PC-9 (cell line): ENCODE measurements around the gene KRT4. TPM values are rescaled to one million over a fixed set of nuclear protein-coding genes. Genes with fewer than 3 reads are reported as not detected.

ENCODE experiments used
- BruUV-seq: library from RNA; stranded (reverse); fragments of 400-500 nt; replicated peaks from 2 replicates; lab custom pipeline; 2021; lab: Mats Ljungman, UMichigan
- CTCF ChIA-PET: fragments of 300-600 bp; sonication (Branson Sonifier 250); formaldehyde crosslinking; loops from one replicate; lab custom pipeline; 2022; ENCODE audit warnings: antibody characterized with exemption; lab: Charles Lee
- POLR2A ChIA-PET: fragments of 300-600 bp; sonication (Branson Sonifier 250); formaldehyde crosslinking; loops from one replicate; lab custom pipeline; 2022; ENCODE audit warnings: antibody characterized with exemption; ENCODE audit not compliant: unreplicated experiment; lab: Charles Lee
- DNase-seq, 2 experiments: peaks; one replicate each; pipeline versions ENCODE4 v3.0.0 to v3.0.0-alpha.2; 2015 to 2022; ENCODE audit warnings: mixed read lengths in 1 of 2
- H2AFZ ChIP-seq: fragments of 200-600 bp; sonication (generic); 2 replicates; pipeline ENCODE4 v1.8.1; 2017; ENCODE audit warnings: antibody characterized with exemption
- H3F3A ChIP-seq: fragments of 200-600 bp; sonication (generic); 2 replicates; pipeline ENCODE4 v1.8.1; 2017; ENCODE audit warnings: antibody characterized with exemption, mild to moderate bottlenecking, low read depth; ENCODE audit not compliant: insufficient read depth
- H3K27ac ChIP-seq: fragments of 200-600 bp; sonication (generic); 2 replicates; pipeline ENCODE4 v1.6.1; 2016; ENCODE audit warnings: mixed run types
- H3K27me3 ChIP-seq: fragments of 200-600 bp; sonication (generic); 2 replicates; pipeline ENCODE4 v1.6.1; 2016; ENCODE audit warnings: low read depth, mixed run types; ENCODE audit not compliant: insufficient read depth
- H3K36me3 ChIP-seq: fragments of 200-600 bp; sonication (generic); 2 replicates; pipeline ENCODE4 v1.6.1; 2016; ENCODE audit warnings: low read depth, mixed run types
- H3K4me1 ChIP-seq: fragments of 200-600 bp; sonication (generic); replicated peaks from 2 replicates; pipeline ENCODE4 v1.6.1; 2016; ENCODE audit warnings: mixed run types; ENCODE audit not compliant: insufficient read depth
- H3K4me2 ChIP-seq: fragments of 200-600 bp; sonication (generic); 2 replicates; pipeline ENCODE4 v1.6.1; 2017; ENCODE audit warnings: mixed run types
- H3K4me3 ChIP-seq: fragments of 200-600 bp; sonication (generic); 2 replicates; pipeline ENCODE4 v1.6.1; 2016; ENCODE audit warnings: mixed run types
- H3K79me2 ChIP-seq: fragments of 200-600 bp; sonication (generic); 2 replicates; pipeline ENCODE4 v1.6.1; 2017; ENCODE audit warnings: low read depth, mixed run types
- H3K9me2 ChIP-seq: fragments of 200-600 bp; sonication (generic); 2 replicates; pipeline ENCODE4 v1.8.1; 2017; ENCODE audit warnings: mild to moderate bottlenecking; ENCODE audit not compliant: insufficient read depth
- H3K9me3 ChIP-seq: fragments of 200-600 bp; sonication (generic); 2 replicates; pipeline ENCODE4 v1.8.1; 2016; ENCODE audit warnings: low read depth; ENCODE audit not compliant: insufficient read depth
- H4K20me1 ChIP-seq: fragments of 200-600 bp; sonication (generic); 2 replicates; pipeline ENCODE4 v1.8.1; 2017; ENCODE audit not compliant: insufficient read depth
- CTCF ChIP-seq: fragments of 200-600 bp; sonication (generic); conservative IDR thresholded peaks from 2 replicates; pipeline ENCODE4 v1.6.1; 2017; ENCODE audit warnings: mixed run types, antibody characterized with exemption, mild to moderate bottlenecking, moderate library complexity
- EZH2 ChIP-seq: fragments of 200-600 bp; sonication (generic); IDR thresholded peaks from 2 replicates; pipeline ENCODE4 v1.8.0; 2017; ENCODE audit warnings: antibody characterized with exemption, low read depth
- intact Hi-C: fragments of 100-400 bp; cut with micrococcal nuclease; formaldehyde crosslinking; loops from one replicate; pipeline ENCODE4 v1.10.0; 2022; ENCODE audit not compliant: unreplicated experiment
- total RNA-seq: library from RNA; stranded (reverse); gene quantifications from 2 replicates; pipeline ENCODE4 v1.2.3, GENCODE V29; 2021

The KRT4 gene
- total RNA-seq, 1 experiment from 2014 or later, result 3.0 TPM

- peaks cover 4% of the 10 kb centered on the region; the same call in 1 of the 2 replicates for H3F3A ChIP-seq
- H3K4me3 ChIP-seq, result no peak overlapping the region
- H3K27me3 ChIP-seq, result no peaks in the 10 kb centered on the region; the same call in 1 of the 2 replicates
- H3K9me2 ChIP-seq, result no peaks in the 10 kb centered on the region
- CTCF ChIA-PET, result no interaction called here
- H2AFZ ChIP-seq, result no peak overlapping the region
- H3K4me2 ChIP-seq, result 0 out of 2 replicates have a peak overlapping the region, but pooled peaks have one; percentile 0
- DNase-seq, result peak in 1 of 2 experiments; percentile 26
- no TSS peak for BruUV-seq
- H3K36me3 ChIP-seq, result no peaks in the 10 kb centered on the region
- no peaks in the 10 kb centered on the region for H3K79me2 ChIP-seq
- no peak for TF ChIP-seq CTCF
- TF ChIP-seq EZH2, result no peak
- no peaks in the 10 kb centered on the region for H4K20me1 ChIP-seq
- peaks cover 10% of the 10 kb centered on the region for H3K4me1 ChIP-seq
- no peak overlapping the region for H3K27ac ChIP-seq
- no peaks in the 10 kb centered on the region for H3K9me3 ChIP-seq
- intact Hi-C loops, result no loop called here
- POLR2A ChIA-PET, result no interaction called here
Observed at GRCh38 chr12:52821826-52822660, 8.1 kb upstream of the KRT4 start.

- peaks cover 4% of the 10 kb centered on the region; the same call in 1 of the 2 replicates for H3F3A ChIP-seq
- ChIA-PET CTCF (interaction anchor here (0.6 kb wide), 1 partner anchor 51 kb away, joined by 4 read pairs; no protein-coding TSS in a partner anchor), POLR2A (no interaction called here)
- H4K20me1 ChIP-seq, result no peaks in the 10 kb centered on the region
- H3K4me1 ChIP-seq, result peaks cover 10% of the 10 kb centered on the region
- H3K9me2 ChIP-seq, result no peaks in the 10 kb centered on the region
- no TSS peak for BruUV-seq
- H2AFZ ChIP-seq, result no peak overlapping the region
- H3K27ac ChIP-seq, result no peak overlapping the region
- no peaks in the 10 kb centered on the region; the same call in 1 of the 2 replicates for H3K27me3 ChIP-seq
- no peak for DNase-seq
- no peaks in the 10 kb centered on the region for H3K79me2 ChIP-seq
- H3K36me3 ChIP-seq, result no peaks in the 10 kb centered on the region
- intact Hi-C loops, result no loop called here
- H3K4me3 ChIP-seq, result no peak overlapping the region
- TF ChIP-seq CTCF (no peak), EZH2 (no peak)
- no peak overlapping the region for H3K4me2 ChIP-seq
- no peaks in the 10 kb centered on the region for H3K9me3 ChIP-seq
Observed at GRCh38 chr12:52821071-52821730, 7.3 kb upstream of the KRT4 start.

- Histone ChIP-seq H3K9me2 (no peaks in the 10 kb centered on the region), H3F3A (peaks cover 4% of the 10 kb centered on the region; the same call in 1 of the 2 replicates), H3K4me1 (peaks cover 10% of the 10 kb centered on the region), H3K4me3 (no peak overlapping the region), H3K9me3 (no peaks in the 10 kb centered on the region), H4K20me1 (no peaks in the 10 kb centered on the region), H2AFZ (no peak overlapping the region), H3K36me3 (no peaks in the 10 kb centered on the region), H3K27me3 (no peaks in the 10 kb centered on the region; the same call in 1 of the 2 replicates), H3K27ac (no peak overlapping the region), H3K4me2 (no peak overlapping the region), H3K79me2 (no peaks in the 10 kb centered on the region)
- DNase-seq, result no peak
- CTCF ChIA-PET, result interaction anchor here (0.6 kb wide), 1 partner anchor 52 kb away, joined by 4 read pairs; no protein-coding TSS in a partner anchor
- intact Hi-C loops, result no loop called here
- POLR2A ChIA-PET, result no interaction called here
- TF ChIP-seq CTCF, result no peak
- TF ChIP-seq EZH2, result no peak
- no TSS peak for BruUV-seq
Observed at GRCh38 chr12:52820521-52820920, 6.6 kb upstream of the KRT4 start.
